HG03064 (cell line): ENCODE measurements around the gene FLT3LG.

Experiments used
- ATAC-seq: cut with Tn5 transposase; IDR thresholded peaks from one replicate; pipeline ENCODE4 v1.9.1; 2021; ENCODE audit warnings: low read depth; ENCODE audit not compliant: unreplicated experiment

Gene FLT3LG, protein sequence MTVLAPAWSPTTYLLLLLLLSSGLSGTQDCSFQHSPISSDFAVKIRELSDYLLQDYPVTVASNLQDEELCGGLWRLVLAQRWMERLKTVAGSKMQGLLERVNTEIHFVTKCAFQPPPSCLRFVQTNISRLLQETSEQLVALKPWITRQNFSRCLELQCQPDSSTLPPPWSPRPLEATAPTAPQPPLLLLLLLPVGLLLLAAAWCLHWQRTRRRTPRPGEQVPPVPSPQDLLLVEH

DNA sequence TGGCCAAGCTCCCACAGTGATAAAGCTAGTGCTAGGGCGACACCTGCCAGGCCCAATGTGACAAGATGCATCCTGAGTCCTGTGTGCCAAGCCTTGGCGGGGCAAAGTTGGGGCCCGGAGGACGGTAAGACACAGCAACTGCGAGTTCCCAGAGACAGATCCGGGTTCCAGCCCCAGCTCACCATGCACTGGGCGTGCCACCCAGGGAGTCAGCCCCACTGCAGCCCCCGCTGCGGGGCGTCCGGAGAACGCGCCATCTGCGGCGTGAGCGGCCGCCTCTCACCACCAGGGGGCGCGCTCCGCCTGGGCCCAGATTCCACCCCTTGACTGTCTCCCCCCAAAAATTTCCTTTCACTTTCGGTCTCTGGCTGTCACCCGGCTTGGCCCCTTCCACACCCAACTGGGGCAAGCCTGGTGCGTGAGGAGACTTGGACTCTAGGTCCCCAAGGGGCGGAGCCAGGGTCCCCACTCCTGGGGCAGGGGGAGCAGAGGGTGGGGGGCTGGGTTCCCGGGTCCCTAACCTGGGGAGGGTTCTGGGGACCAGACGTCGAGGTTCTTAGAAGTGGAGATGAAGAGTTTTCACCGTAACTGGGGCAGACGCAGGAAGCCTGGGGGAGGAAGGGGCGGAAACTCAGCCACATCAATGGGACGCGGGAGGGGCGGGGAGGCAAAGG, at the start of gene FLT3LG:
Gene FLT3LG, plus strand, starts transcription at position 348 of the 674 bp plus-strand sequence. CDS start 425 bp downstream, outside the sequence.
- ATAC-seq = no peak

DNA sequence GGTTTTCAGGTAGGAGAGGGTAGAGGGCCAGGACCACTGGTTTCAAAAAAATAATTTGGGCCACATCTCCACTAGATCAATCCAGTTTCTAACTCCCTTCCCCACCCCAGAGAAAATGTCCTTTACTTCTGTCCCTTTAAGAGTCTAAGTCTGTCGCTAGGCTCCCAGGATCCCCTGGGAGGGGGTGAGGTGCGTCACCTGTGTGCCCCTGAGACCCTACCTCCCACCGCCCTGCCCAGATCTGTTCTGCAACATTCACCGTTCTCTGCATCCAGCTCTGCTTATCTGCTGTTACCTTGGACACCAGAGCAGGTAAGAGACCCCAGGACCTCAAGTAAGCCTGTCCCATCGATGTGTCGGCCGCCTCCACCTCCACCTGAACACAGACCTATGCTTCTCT, 48.8 kb upstream of the FLT3LG start, which contains the start of gene GFY:
Gene GFY, plus strand, starts transcription at position 211 of the 400 bp plus-strand sequence. CDS start 1,043 bp downstream, outside the sequence.
- ATAC-seq = no peak

DNA sequence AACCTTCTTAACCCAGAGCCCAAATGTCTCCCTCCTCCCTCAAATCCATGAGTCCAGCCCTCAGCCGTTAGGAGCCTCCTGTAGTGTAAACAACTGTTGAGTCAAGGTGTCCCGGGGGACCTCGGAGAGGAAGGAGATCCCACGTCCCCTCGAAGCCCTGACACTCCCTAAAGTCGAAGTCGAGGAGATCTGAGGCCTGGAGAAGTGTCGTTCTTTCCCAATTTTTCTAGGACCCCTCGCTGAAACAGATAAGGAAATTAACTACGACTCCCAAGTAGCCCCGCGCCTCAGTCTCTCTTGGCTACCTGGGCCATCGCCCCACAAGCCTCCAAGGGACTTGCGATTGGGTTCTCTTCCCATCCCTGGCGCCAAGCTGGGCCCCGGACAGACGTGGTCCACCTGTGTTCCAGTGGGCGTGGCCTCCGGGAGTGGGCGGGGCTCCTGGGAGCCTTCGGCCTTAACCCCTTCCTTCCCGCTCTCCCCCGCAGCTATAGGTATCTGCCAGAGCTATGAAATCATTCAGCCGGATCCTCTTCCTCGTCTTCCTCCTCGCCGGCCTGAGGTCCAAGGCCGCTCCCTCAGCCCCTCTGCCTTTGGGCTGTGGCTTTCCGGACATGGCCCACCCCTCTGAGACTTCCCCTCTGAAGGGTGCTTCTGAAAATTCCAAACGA, 48.0 kb upstream of the FLT3LG start:
- ATAC-seq = no peak

DNA sequence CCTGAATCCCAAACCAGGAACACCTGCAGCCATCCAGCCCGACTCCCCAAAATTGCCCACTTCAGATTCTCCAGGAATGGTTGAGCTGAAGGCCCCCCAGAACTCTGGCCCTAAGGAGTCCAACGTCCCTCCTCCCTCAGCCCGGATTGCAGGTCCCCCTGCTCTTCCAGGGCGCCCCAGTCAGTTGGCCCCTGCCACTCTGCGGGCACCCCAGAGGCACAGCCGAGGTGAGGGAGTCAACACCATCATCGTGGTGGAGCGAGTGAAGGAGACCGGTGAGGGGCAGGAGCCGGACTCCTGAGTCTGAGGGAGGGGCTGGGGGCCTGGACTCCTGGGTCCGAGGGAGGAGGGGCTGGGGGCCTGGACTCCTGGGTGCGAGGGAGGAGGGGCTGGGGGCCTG, 46.7 kb upstream of the FLT3LG start:
- ATAC-seq = no peak

DNA sequence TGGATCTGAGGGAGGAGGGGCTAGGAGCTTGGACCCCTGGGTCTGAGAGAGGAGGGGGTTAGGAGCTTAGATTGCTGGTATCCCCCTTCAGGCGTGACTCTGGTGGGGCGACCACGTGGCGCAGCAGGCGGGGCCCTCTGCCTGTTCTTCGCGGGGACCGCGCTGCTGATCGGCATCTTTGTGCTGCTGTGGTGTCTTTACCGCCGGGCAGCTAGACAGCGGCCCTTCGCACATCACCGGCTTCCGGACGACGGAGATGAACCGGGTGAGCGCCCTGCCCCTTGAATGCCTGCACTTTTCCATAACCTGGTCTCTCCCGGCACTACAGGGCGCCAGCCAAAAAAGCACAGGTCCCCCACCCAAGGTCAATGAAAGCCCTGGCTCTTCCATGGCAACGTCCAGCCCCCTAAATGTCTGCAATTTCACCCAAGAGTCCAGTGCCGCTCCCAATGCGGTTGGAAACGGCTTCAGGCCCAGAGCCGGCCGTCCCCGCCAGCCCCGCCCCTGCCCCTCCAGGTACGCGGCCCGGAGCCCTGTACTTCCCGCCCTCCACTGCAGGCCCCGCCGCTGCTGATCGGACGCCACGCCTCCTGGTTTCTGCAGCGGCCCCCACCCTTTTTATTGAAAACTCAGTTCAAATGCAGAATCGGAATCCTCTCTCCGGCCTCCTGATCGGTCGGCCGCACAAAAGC, 46.0 kb upstream of the FLT3LG start:
- no peak for ATAC-seq

DNA sequence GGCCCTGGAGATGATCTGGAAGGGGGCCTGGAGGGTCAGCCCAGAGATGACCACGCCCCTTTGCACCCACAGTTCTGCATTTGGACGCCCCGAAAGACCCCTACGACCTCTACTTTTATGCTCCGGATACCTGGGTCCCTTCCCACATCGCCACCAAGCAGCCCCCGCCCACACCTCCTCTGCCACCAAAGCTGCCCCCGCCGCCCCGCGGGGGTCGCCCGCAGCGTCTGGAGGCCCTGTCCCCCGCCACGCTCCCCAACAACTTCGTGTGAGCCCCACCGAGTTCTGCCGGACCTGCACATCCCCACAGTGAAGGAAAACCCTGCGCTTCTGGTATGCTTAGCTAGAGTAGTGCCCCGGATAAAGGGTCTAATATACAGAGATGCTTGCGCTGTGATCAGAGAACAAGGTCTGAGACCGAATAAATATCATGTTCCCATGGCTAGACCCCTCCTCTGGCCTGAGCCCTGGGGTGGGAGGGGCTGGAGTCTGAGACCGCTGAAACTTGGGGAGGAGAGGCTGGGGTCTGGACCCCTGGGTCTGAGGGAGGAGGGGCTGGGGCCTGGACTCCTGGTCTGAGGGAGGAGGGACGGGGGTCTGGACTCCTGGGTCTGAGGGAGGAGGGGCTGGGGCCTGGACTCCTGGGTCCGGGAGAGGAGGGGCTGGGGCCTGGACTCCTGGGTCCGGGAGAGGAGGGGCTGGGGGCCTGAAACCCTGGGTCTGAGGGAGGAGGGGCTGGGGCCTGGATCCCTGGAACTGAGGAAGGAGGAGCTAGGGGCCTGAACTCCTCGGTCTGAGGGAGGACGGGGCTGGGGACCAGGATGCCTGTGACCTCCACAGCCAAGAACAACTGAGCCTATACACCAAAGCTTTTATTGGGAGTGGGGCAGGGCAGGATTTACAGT, 45.2 kb upstream of the FLT3LG start:
- ATAC-seq = no peak

DNA sequence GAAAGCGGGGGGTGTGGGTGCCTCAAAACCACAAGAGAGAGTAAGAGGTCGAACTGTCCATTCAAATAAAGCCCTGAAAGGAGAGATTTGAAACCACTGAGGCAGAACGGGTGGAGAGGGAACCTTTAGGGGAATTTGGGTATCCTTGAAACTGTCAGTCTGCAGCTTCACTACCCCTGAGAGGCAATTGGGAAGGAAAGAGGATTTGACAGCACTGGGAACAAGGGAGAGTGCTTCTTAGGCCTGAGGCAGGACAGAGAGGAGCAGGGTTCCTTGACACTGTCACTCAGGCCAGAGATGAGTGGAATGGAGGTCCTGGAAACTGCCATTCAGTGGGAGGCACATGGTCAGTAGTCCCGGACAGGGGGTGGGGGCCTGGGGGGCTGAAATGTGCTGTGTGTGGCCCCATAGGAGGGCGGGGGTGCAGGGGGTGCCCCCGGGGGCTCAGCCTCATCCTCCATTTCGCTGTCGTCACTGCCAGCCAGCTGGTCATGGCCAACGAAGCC, 43.8 kb upstream of the FLT3LG start:
- ATAC-seq = no peak

DNA sequence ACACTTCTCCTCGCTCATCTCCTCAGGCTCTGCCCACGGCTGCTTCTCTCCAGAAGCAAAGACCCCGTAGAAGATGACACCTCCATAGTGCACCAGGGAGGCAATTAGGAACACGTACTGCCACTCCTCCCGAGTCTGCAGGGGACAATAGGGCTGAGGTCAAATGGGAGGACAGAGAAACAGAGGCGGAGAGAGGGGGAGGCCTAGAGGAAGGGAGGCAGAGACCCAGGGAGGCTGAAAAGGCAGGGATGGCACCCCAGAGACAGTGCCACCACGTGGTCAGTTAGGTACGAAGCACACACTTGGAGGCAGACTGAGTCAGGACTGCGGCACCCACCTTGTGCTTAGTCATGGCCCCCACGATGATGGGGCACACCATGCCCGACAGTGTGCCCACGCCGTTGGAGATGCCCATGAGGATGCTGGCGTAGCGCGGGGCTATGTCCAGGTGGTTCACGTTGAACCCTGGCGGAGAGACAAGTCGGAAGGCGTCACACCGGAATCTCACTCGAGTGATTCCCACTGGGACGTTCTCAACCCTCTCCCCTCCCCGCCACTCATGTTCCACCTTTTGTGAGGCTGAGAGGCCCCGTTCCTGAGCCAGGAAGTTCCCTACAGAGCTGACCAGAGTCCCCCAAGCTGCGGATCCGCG, 43.2 kb upstream of the FLT3LG start:
- no peak for ATAC-seq

DNA sequence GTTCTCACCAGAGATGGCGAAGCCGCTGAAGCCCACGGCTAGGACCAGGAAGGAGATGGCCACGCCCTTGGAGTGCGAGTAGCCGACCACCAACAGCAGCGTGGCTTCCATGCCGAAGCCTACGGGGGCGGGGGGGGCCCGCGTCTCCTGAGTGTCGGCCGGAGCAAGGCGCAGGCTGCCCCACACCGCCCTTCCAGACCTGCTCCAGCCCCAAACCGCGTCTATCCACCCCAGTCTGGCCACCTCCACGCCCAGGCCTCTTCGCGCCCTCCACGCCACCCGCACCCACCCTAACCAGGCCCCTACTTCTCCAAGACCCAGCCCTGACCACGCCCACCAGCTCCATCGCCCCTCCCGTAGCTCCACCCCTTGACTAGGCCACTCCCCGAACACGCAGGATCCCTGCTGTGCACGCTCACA, 42.7 kb upstream of the FLT3LG start:
- ATAC-seq = no peak

DNA sequence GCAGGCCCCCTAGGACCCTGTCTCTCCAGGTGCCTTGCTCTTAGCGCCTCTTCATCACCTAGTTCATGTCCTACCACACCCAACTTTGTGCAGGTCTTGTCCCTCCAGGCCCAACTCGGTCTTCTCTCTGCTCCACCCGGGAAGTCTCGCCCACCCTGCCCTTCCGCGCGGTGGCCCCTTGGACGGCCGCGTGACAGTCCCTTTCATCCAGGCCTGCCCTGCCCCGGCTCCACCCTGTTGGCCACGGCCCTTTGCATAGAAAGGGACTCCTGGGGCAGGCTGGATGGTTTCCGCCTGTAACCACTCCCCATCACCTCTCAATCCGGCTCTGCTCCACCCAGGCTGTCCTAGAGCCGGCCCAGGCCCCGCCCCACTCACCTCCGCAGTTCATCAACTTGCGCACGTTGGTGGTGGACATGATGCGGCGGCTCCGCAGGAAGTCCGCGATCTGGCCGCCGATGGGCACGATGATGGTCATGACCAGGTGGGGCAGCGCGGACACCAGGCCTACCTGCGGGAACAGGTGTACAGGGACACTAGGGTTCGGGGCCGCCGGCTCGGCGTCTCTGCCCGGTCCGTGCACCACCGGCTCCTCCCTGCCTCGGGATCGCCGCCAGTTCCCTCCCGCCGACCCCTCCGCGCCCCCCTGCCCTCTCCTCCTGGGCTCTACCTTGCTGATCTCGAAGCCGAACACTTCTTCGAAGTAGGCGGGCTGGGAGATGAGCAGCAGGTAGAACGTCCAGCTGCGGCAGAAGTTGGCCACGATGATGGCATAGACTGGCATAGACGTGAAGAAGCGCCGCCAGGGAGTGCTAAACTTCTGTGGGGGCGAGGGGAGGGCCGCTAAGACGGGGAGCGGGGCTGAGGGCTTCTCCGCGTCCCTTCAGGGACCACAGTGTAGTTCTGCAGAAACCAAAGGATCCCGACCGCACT, 41.6 kb upstream of the FLT3LG start:
- no peak for ATAC-seq

DNA sequence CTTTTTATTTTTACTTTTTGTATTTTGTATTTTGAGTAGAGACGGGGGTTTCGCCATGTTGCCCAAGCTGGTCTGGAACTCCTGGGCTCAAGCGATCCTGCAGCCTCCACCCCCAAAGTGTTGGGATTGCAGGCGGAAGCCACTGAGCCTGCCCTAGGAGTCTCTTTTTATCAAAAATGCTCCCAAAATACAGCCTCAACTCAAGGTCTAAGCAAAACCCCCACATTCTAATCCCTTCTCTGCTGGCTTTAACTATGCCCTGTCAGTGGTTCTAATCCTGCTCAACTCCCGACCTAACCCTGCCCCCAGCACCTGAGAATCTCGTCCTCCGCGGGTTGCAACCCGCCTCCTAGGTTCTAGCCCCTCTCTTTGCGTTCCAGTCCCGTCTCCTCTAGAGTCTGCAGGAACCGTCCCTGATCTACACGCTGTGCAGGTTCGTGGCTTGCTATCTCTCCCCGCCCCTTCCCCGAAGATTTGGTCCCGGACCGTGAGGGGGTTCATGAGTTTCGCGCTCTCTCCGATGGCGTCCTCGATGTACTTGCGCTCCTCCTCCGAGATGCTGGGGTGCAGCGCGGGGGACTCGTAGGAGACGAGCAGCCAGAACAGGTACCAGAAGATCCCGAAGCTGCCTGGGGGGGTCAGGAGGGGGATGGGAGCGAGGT, 40.6 kb upstream of the FLT3LG start:
- ATAC-seq = no peak

DNA sequence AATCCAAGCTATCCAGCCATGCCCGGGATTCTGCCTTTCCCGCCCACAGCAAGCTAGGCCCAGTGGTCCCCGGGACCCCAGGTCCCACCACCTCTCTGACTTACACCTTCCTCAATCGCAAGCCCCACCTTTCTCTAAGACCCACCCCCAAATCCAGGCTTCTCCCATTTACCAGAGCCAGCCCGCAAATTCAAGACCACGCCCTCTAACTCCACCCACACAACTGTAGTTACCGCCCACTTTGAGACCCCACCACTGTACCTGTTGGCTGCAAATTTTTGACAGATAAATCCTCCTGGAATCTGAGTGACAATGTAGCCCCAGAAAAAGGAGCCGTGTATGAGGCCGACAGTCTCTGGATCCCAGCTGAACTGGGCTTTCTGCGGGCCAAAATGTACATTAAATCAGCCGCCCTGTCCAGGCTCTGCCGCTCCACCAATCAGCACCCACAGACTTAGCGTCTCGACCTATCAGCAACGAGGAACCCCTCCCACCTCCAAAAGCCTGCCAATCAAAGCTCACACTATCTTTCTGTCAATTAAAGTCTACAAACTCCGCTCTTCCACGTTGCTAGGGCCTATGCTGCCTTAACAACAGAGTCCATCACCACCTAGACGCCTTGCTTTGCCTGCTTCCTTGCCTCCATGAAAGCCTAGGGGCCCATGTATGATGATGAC, 39.0 kb upstream of the FLT3LG start:
- ATAC-seq = no peak

DNA sequence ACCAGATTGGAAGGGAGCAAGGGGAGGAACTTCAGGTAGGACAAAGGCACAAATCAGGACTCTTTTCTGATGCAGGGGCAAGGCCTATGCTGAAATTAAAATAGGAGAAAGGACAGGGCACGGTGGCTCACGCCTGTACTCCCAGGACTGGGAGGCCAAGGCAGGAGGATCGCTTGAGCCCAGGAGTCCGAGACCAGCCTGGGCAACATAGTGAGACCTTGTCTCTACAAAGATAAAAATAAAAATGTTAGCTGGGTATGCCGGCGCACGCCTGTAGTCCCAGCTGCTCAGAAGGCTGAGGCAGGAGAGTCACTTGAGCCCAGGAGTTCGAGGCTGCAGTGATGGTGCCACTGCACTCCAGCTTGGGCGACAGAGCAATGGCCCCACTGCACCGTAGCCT, 38.3 kb upstream of the FLT3LG start:
- ATAC-seq = no peak

DNA sequence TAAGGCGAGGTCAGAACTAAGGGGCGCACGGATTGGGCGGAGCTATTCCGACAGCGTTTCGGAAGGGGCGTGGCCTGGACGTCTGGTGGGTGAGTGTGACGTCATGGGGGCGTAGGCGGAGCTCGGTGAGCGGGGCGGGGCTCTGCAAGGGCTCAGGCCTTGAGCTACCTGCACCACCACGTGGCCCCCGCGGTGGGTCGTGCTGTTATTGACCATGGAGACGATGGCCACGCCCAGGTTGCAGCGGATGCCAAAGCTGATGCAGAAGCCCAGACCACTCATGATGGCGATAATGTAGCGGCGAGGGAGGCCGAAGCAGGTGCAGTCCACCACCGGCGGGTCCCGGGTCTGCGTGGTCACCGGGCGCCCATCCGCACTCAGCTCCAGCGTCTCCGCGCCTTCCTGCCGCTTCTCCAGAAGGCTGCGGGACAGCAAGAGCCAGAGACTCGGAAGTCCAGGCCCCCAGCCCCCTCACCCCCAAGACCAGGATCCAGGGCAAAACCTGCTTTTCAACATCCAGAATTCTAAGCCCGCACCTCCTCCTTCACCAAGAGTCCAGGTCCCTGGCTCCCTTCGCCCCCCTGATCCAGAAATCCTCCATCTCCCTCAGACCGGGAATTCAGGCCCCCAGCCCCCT, 37.5 kb upstream of the FLT3LG start:
- ATAC-seq = no peak

DNA sequence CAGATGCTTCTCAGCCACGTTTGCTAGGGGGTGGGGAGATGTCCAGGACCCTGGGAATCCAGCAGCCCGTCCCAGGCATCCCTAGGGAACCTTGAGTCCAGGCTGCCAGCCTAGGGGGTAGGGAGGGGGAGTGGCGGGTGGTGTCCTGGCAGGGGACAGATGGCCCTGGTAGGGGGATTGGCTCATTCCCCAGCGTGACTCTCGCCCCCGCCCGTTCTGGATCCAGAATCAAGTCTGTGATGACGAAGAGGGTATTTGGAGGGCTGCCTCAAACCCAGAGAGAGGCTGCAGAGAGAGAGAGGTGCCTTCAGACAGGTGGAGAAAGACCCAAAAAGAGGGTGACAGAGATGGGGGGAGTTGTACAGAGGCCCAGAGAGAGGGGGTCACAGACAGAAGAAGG, 36.8 kb upstream of the FLT3LG start:
- no peak for ATAC-seq

DNA sequence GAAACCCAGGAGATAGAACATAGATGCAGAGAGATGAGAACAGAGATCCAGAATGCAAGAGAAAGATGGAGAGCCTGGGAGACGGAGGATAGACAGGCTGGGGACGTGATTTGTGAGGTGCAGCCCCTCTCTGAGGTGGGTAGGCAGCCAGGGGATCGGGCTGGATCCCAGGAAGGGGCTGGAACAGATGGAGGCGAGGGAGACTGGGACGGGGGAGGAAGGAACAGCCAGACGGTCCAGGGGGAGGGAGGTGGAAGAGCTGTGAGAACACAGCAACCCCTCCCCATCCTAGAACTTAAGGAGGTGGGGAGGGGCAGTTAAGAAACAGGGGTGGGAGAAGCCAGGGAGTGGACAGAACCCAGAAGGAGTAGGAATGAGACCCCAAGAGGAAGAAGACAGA, 35.8 kb upstream of the FLT3LG start:
- ATAC-seq = no peak

DNA sequence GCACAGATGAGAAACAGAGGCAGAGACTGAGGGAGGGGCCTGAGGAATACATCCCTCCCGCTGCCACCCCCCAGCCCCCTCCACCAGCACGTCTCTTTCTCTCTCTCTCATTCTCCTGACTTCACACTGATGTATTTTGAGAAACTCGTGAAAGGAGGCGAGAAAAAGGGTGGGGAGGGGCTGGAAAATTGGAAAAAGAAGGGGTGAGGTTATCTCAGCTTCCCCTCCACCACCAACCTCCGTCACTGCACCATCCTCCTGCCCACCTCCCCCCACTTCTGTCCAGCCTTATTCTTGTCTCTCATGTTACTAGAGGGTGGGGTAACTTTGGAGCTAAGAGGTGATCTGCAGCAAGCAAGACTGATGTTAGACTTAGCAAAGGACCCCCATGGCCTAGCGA, 34.2 kb upstream of the FLT3LG start:
- no peak for ATAC-seq
